ENCODE measurements around the gene TMEM132A.
"Not testable (repeated sequence)": the region's sequence is repeated elsewhere in the genome, so short reads cannot be mapped to it uniquely, and the experiment has no call there.

Gene TMEM132A

DNA sequence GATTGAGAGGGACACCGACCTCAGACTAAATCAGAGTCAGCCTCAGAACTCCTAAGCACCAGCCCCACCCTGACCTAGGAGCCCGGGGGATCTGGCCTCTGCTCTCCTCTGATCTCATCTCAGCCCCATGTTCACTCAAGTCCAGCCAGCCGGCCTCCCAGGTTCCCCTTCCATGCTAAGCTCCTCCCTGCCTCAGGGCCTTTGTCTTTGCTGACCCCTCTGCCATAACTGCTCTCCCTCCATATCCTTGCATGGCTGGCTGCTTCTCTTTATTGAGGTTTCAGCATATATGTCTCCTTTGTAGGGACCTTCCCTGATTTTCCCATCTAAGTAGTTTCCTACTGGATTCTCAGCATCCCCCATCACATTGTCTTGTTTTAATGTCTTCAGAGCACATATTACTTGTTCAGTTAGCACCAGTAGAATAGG lies 28.5 kb downstream of the TMEM132A start:
- FAIRE-seq (no peak), DNase-seq (ENCODE audit: low spot score) (no peak)

DNA sequence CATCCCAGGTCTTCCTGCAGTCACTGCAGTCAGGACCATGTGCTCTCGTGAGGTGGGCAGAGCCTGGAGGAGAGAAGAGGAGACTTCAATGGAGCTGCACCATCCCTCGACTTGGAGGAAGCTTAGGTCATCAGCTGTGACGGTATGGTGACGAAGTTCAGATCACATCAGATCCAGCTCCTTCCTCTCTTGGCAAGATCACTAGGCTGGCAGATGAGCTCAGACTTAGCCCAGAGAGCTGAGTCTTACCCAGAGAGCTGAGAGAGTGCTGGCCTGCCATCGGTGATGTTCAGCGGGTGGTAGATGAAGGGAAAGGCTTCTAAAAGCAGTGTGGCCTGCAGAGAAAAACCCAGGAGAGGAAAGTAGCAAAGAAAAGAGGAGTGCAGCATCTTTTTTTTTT lies 29.5 kb downstream of the TMEM132A start:
- FAIRE-seq (no peak), DNase-seq (ENCODE audit: low spot score) (no peak)

DNA sequence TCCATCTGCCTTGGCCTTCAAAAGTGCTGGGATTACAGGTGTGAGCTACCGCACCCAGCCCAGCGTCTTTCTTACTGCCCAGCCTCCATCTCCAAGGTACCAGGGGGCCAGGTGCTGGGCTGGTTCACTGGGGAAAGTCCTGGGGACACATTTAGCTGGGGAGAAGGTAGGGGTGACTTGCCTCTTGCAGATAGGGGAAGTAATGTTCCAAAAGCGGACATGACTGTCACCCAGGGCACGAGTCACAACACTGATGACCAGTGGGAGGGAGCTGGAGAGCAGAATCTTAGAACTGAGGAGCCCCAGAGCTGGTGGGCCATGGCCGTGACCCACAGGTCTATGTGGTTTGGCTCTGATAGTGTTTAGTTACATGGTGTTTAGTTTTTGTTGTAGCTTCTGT lies 30.2 kb downstream of the TMEM132A start:
- FAIRE-seq (no peak), DNase-seq (ENCODE audit: low spot score) (no peak)

DNA sequence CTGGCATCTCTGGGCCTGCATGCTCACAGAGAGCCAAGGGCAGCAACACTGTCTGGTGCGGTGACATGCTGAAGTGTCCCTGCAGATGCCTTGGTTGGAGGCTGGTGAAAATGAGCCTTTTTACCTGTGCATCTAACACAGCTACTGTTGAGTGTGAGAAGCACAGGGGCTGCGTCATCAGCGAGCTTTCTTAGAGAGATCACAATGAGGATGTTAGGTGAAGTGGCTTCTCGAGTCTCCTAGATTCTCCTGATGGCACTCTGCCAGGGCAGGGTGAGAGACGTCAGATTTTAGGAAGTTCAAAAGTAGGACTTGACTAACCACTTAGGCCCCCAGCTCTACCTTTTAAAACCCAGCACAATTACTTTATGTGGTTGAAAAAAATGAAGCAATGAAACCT lies 31.3 kb downstream of the TMEM132A start:
- FAIRE-seq (no peak), DNase-seq (ENCODE audit: low spot score) (no peak)

DNA sequence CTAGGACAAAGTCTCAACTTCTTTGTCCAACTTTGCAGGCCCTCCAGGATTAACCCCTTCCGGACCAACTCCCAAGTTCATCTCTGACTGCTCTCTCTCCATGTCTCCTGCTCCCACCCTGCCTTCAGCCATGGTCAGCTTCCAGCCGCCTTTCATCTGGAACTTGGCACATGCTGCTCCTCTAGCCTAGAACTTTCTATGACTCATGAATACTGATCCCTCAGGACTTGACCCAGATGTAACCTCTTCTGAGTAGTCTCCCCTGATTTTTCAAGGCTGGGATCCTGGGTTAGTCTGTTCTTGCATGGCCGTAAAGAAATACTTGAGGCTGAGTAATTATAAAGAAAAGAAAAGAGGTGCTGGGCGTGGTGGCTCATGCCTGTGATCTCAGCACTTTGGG lies 32.9 kb downstream of the TMEM132A start:
- DNase-seq (ENCODE audit: low spot score) (no peak), FAIRE-seq (no peak)

DNA sequence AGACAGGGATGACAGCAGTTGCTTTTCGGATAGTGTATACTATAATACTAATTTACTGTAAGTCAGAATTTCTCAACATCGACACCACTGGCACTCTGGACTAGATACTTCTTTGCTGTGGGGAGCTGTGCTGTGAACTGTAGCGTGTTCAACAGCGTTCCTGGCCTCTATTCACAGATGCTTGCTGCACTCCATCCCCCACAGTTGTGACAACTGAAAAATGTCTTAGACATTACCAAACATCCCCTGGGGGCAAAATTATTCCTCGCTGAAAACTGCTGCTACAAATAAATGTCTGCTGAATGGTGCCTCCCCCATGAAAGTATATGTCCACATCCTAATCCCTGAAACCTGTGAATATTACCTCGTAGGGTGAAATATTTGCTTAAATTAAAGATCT lies 35.2 kb downstream of the TMEM132A start:
- DNase-seq (ENCODE audit: low spot score) (no peak), FAIRE-seq (no peak)

DNA sequence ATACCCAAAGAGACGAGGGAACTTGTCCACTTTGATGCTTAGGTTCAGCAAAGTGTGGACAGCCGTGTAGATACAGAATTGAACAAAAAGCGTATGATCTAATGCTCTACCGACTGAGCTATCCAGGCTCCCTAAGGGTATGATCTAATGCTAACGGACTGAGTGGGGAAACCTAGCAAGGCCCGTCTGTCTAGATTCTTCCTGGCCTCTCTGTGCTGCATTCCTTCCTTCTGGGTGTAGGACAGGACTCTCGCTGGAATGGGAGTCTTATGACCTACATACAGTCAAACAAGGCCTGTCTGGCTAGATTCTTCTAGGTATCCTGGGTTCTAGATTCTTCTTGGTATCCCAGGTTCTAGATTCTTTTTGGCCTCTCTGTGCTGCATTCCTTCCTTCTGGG lies 36.1 kb downstream of the TMEM132A start:
- FAIRE-seq (no peak), DNase-seq (ENCODE audit: low spot score) (no peak)

DNA sequence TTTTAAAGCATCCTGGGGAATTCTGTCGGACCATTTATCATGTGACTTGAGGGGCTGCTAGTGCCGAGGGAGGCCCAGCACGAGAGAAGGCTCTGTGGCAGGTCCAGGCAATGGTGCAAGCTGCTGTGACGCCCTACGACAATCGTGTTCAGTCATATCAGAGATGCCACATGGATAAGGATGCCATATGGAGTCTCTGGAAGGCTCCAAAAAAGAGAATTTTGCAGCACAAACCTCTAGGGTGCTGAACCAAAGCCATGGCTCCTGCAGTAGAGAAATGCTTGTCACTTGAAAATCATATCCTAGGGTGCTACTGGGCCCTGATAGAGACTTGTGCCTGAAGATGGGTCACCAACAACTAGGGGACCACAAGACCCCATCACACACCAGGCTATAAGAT lies 40.5 kb downstream of the TMEM132A start:
- no peak for FAIRE-seq
- DNase-seq (ENCODE audit: low spot score) = no peak

DNA sequence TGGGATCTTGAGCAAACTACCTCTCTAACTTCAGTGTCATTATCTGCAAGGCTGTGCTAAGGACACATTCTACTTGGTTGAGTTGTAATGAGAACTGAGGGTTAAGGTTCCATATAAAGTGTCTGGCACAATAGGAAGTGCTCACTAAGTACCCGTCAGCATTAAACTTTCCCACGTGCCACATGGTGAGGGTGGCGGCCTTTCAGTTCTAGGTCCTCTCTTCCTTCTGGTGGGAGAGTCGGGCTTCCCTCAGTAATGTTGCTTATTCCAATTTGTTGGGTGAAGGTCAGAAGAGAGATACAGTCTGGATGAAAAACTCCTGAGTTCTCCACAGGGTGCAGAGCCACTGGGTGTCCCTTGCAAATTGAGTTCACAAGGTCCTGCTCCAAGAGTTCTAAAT lies 42.6 kb downstream of the TMEM132A start:
- FAIRE-seq = no peak
- DNase-seq (ENCODE audit: low spot score) = no peak

DNA sequence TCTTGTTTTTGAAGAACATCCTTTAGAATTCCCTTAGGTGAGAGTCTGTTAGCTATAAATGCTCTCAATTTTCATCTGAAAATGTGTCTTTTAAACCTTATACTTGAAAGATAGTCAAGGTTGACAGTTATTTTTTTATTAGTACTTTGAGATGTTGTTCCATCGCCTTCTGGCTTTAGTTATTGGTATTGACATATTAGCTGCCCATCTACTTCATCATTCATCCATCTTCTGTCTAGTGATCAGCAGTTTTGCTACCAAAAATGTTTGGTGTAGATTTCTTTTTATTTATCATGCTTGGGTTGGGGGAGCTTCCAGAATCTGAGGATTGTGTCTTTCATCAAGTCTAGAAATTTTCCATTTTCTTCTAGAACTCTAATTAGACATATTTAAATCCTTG lies 44.0 kb downstream of the TMEM132A start:
- no peak for DNase-seq (ENCODE audit: low spot score)
- no peak for FAIRE-seq

DNA sequence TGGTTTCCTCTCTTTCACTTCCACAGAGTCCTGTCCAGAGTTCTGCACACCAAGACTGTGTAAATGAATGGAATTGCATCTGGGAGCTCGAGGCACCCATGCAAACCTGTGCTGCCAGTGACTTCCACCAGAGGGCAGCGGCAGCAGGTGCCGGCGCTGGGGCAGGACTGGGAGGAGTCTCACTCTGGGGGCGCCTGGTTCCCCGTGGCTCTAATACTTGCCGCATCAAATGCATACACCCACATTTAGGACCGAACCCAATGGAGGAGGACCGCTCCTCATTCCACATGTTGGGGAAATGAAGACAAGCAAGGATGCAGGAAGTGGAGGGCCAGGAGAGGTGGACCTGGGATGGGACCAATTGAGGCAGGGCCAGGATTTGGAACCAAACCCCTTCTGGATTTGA lies 46.1 kb downstream of the TMEM132A start:
- DNase-seq (ENCODE audit: low spot score) = no peak

DNA sequence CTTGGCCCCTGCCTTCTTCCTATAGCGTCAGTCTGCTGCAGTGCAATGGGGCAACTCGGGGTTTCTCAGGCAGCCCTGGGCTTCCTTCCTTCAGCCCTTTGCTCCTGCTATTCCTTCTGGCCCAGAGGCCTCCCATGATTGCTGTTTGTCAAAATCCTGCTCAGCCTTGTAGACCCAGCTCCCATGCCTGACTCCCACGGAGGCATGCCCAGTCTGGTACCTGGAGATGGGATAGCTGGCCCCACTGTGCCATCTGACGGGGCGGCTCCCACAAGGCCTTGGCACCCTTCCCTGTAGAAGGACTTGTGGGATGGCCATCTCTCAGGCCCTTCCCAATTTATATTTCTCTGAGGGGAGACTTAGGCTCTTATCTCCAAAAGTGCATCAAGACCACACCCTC lies 46.6 kb downstream of the TMEM132A start:
- no peak for FAIRE-seq
- DNase-seq (ENCODE audit: low spot score) = no peak

More for the DNA sequence above, 46.1 kb downstream of the TMEM132A start:
- FAIRE-seq = no peak

DNA sequence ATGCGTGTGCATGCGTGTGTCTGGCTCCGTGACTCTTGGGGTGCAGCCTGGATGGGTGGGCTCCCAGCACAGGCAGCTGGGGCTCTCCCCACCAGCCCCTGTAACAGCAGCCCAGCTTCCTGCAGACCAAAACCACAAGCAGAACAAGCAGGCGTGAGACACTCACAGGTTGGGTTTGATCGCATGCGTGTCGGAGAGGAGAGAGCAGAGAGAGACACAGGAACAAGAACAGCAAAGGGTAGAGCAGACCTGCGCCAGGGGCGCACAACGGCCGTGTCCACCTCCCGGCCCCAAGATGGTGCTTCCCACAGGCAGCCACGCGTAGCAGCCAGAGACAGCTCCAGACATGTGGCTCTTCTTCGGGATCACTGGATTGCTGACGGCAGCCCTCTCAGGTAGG lies 47.3 kb downstream of the TMEM132A start, which contains the start of gene CD6:
TSS of gene CD6 (plus strand) at position 161 of the 400 bp plus-strand sequence. CDS start at position 347, 186 bp downstream.
- FAIRE-seq = no peak
- no peak for DNase-seq (ENCODE audit: low spot score)

DNA sequence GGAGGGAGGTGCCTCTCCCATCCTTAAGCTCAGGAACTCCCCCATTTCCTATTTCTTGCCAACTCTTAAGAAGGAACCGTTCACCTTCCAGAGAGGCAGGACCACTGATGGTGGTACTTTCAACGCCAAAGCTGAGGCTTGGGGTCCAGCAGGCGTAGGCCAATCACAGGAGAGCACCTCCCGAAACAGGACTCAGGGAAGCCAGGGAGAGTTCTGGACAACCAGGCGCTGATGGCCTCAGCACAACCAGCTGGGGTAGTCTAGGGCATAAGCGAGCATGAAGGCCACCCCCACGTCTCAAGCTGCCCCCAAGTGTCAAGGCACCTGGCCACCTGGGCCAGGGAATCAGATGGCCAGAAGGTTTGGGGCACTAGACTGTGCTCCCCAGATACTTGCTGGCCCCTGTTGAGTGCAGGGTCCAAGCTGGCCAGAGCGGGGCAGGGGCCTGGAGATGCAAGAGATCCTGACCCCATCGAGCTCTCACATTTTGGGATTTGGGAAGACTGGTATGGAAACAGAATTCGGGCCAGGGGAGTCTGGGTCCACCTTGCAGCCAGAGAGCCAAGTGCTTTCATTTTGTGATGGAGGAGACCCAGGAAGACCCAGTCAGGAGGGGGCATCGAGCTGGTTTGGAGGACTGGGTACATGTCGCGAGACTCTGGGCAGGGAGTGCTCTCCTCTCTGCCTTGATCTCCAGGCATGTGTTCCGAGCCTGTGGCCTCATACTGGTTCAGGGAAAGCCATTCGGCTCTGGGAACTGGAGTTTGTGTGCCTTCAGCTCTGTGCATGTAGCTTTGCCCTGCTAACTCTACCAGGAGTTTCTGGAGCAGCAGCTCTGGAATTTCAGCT lies 48.1 kb downstream of the TMEM132A start:
- no peak for FAIRE-seq
- DNase-seq (ENCODE audit: low spot score) = no peak

DNA sequence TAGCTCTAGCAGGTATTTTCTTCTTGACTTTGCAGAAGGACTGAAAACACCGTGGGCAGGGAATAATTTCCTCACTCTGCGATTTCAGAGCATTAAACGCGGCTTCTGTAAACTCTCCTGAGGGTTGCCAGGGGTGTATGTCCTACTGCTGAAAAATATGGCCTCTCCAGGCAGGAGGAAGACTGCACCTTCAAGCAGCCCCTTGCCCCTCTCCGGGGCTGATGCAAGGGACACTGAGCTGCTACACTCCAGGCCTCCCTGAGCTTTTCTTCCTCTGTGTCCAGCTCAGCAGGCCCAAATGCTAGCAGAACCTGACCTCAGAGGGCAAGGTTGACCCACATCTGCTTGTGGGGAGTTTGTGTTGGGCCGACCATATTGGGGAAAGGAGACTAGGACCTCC lies 49.4 kb downstream of the TMEM132A start:
- no peak for FAIRE-seq
- no peak for DNase-seq (ENCODE audit: low spot score)

DNA sequence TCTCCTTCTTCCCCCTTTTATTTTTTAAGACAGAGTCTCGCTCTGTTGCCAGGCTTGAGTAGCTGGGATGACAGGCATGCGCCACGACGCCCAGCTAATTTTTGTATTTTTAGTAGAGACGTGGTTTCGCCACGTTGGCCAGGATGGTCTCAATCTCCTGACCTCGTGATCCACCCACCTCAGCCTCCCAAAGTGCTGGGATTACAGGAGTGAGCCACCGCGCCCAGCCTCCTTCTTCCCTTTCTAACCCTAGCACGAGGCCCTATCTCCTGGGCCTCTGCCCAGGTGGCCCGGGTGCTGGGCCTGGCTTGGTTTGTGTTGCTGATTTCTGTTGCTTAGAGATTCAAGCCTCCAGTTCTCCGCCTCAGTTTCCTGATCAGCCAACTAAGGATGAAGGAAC lies 50.1 kb downstream of the TMEM132A start:
- DNase-seq (ENCODE audit: low spot score); FAIRE-seq: not testable (repeated sequence)

DNA sequence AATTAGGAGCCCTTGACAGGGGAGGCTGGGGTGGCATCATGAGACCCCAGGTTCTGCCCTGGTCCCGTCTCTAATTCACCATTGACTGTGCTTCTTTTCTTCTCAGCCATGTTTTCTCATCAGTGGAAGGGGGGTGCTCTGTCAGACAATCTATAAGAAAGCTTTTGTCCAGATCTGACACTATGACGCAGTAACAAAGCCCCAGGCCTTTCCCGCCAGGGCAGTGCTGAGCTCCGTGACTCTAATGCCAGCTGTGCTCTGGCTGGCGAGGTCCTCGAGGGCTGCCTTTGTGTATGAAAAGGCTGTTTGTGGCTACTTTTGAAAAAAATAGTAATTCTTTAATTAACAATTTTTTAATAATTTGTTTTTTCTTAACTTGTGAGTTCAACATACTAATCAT lies 50.5 kb downstream of the TMEM132A start:
- FAIRE-seq (no peak), DNase-seq (ENCODE audit: low spot score) (no peak)

DNA sequence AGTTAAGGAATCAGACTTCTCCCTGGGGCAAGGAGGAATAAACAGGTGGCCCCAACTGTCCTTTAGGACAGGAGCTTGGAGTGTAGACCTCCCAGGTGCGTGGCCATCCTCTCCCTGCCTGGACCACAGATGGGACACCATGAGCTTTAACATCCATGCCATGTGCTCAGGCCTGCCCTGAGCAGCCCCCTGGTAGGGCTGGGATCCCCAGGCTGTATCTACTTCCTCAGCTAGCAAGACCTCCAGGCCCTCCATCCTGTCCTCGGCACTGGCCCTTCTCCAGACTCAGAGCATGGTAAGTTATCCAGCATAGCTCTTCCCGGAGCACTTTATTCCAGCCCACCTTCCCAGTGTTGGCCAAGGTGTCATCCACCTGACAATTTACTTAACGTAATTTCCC lies 53.0 kb downstream of the TMEM132A start:
- DNase-seq (ENCODE audit: low spot score) = no peak

DNA sequence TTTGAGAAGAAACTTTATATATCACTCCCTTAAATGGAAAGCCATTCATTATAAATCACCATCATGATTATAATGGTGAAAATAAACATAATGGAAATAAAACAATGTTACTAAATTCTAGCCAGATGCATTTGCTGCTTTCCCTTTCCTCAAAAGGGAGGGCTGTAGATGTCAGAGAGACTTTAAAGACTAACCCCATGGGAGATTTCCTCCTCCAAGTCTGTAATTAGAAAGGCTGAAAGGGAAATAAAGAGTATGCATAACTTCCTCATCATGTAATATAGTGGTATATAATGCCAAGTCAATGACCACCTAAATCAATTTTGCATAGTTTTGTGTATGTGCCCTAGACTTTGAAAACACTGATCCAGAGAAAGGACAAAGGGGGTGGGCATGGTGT lies 53.6 kb downstream of the TMEM132A start:
- DNase-seq (ENCODE audit: low spot score) (no peak), FAIRE-seq (no peak)

More for the DNA sequence above, 53.0 kb downstream of the TMEM132A start:
- no peak for FAIRE-seq

DNA sequence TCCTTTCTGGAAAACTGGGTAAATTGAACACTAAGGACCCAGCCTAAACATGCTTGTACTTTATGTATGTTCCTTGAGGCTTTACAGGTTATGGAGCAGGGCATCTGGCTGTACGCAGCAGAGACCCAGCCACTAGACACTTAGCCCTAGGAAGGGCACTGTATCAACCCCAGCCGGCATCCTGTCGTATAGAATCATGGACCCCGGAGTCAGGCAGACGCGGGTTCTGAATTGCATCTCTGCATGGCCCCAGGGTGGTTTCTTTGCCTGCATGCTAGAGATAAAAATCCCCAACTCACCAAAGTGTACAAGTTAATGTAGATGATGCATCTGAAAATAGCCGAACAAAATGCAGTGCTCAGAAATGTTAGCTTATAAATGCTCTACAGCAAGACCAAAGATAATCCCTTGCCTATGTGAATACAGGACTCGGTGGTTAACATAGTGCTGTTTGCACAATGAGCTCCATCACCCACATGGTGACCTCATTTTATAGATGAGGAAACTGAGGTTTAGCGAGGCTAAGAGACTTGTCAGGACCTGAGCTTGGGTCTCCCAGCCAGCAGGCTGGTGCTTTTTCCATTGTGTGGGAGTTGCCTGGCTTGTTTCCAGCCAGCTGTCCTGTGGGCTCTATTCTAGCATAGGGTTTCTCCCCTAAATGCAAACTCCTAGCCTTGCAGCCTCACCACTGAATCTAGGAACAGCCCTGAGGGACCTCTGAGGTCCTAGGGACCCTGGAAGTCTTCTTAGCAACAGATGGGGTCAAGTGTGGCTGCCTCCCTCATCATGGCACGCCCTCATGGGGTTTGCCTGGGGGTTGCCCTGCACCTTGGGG lies 54.5 kb downstream of the TMEM132A start:
- no peak for FAIRE-seq
- DNase-seq (ENCODE audit: low spot score) = no peak

DNA sequence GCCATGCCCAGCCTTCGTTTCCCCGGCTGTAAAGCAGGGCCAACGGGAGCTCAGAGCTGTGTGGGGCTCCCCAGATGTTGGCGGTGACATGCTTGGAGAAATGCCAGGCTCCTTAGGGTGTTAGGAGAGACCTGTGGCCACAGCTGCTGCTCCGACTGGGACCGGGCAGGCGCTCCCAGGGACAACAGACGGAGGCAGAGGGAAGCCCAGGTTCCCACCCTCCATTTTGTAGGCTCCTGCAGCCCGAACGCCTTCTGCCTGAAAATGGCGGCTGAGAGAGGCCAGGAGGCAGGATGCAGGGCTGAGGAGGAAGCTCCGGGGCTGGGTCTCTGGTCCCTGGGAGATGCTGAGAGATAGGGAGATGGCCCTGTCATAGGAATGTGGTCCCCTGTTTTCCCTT lies 57.3 kb downstream of the TMEM132A start:
- FAIRE-seq = no peak
- no peak for DNase-seq (ENCODE audit: low spot score)

DNA sequence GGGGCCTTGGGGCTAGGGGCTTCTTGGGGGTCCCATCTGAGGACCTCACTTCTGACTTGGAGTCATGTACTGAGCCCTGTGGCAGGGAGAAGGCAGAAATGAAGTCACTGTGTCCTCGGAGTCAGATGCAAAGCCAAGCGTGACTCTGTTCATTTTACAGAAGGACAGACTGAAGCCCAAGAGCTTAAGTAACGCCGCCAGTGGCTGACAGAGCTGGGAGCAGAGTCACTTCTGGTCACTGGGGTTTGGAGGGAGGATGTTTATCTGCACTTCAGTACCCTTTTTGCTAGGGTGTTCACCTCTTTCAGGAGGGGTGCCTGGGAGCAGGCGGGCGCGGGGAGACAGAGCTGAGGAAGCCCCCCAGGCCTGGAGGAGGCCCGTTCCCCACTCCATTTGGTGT lies 57.9 kb downstream of the TMEM132A start:
- no peak for DNase-seq (ENCODE audit: low spot score)
- no peak for FAIRE-seq

All from RCC 7860 (cell line).